Measurements from ENCODE around the gene SRC.

The SRC gene

GRCh38 chr20:37426978-37427377 is 81.0 kb downstream of the SRC start:
- Mint-ChIP-seq H3K9me3 (no peaks in the 10 kb centered on the region), H3K4me1 (ENCODE audit: low read depth) (no peaks in the 10 kb centered on the region), H3K4me3 (no peak overlapping the region), H3K36me3 (ENCODE audit: low read depth) (no peaks in the 10 kb centered on the region), H3K27me3 (peaks cover 17% of the 10 kb centered on the region), H3K27ac (no peak overlapping the region)

- Mint-ChIP-seq H3K36me3 (ENCODE audit: low read depth) (no peaks in the 10 kb centered on the region), H3K27ac (no peak overlapping the region), H3K27me3 (no peaks in the 10 kb centered on the region), H3K9me3 (no peaks in the 10 kb centered on the region), H3K4me1 (ENCODE audit: low read depth) (no peaks in the 10 kb centered on the region), H3K4me3 (no peak overlapping the region)
These were observed 84.1 kb downstream of the SRC start for GRCh38 chr20:37430044-37430443.

GRCh38 chr20:37430778-37431460 is 85.0 kb downstream of the SRC start:
- Mint-ChIP-seq H3K9me3 (no peaks in the 10 kb centered on the region), H3K36me3 (ENCODE audit: low read depth) (no peaks in the 10 kb centered on the region), H3K4me1 (ENCODE audit: low read depth) (no peaks in the 10 kb centered on the region), H3K27ac (no peak overlapping the region), H3K27me3 (no peaks in the 10 kb centered on the region), H3K4me3 (no peak overlapping the region)

GRCh38 chr20:37431786-37432185 is 85.8 kb downstream of the SRC start:
- Mint-ChIP-seq H3K27me3 (peaks cover 2% of the 10 kb centered on the region), H3K4me1 (ENCODE audit: low read depth) (no peaks in the 10 kb centered on the region), H3K4me3 (no peak overlapping the region), H3K36me3 (ENCODE audit: low read depth) (no peaks in the 10 kb centered on the region), H3K27ac (no peak overlapping the region), H3K9me3 (no peaks in the 10 kb centered on the region)

GRCh38 chr20:37432606-37433005 is 86.7 kb downstream of the SRC start:
- H3K36me3 Mint-ChIP-seq (ENCODE audit: low read depth), result no peaks in the 10 kb centered on the region
- H3K4me3 Mint-ChIP-seq, result no peak overlapping the region
- no peaks in the 10 kb centered on the region for H3K9me3 Mint-ChIP-seq
- peaks cover 4% of the 10 kb centered on the region for H3K27me3 Mint-ChIP-seq
- no peak overlapping the region for H3K27ac Mint-ChIP-seq
- H3K4me1 Mint-ChIP-seq (ENCODE audit: low read depth), result no peaks in the 10 kb centered on the region

- Mint-ChIP-seq H3K27ac (no peak overlapping the region), H3K4me1 (ENCODE audit: low read depth) (no peaks in the 10 kb centered on the region), H3K4me3 (no peak overlapping the region), H3K27me3 (peaks cover 4% of the 10 kb centered on the region), H3K9me3 (no peaks in the 10 kb centered on the region), H3K36me3 (ENCODE audit: low read depth) (no peaks in the 10 kb centered on the region)
These were observed 89.7 kb downstream of the SRC start for GRCh38 chr20:37435607-37436006.

- Mint-ChIP-seq H3K36me3 (ENCODE audit: low read depth) (no peaks in the 10 kb centered on the region), H3K27ac (no peak overlapping the region), H3K4me1 (ENCODE audit: low read depth) (no peaks in the 10 kb centered on the region), H3K4me3 (no peak overlapping the region), H3K9me3 (no peaks in the 10 kb centered on the region), H3K27me3 (peaks cover 4% of the 10 kb centered on the region)
These were observed 90.7 kb downstream of the SRC start for GRCh38 chr20:37436527-37437186.

- no peaks in the 10 kb centered on the region for H3K4me1 Mint-ChIP-seq (ENCODE audit: low read depth)
- H3K4me3 Mint-ChIP-seq, result no peak overlapping the region
- no peaks in the 10 kb centered on the region for H3K36me3 Mint-ChIP-seq (ENCODE audit: low read depth)
- H3K27ac Mint-ChIP-seq, result no peak overlapping the region
- peaks cover 4% of the 10 kb centered on the region for H3K27me3 Mint-ChIP-seq
- H3K9me3 Mint-ChIP-seq, result no peaks in the 10 kb centered on the region
These were observed 91.7 kb downstream of the SRC start for GRCh38 chr20:37437676-37438075.

GRCh38 chr20:37438464-37439222 is 92.7 kb downstream of the SRC start:
- Mint-ChIP-seq H3K4me3 (no peak overlapping the region), H3K36me3 (ENCODE audit: low read depth) (no peaks in the 10 kb centered on the region), H3K27ac (no peak overlapping the region), H3K27me3 (peaks cover 4% of the 10 kb centered on the region), H3K4me1 (ENCODE audit: low read depth) (no peaks in the 10 kb centered on the region), H3K9me3 (no peaks in the 10 kb centered on the region)

GRCh38 chr20:37439223-37439933 is 93.4 kb downstream of the SRC start:
- H3K36me3 Mint-ChIP-seq (ENCODE audit: low read depth), result no peaks in the 10 kb centered on the region
- no peak overlapping the region for H3K27ac Mint-ChIP-seq
- peaks cover 4% of the 10 kb centered on the region for H3K27me3 Mint-ChIP-seq
- H3K4me1 Mint-ChIP-seq (ENCODE audit: low read depth), result no peaks in the 10 kb centered on the region
- no peaks in the 10 kb centered on the region for H3K9me3 Mint-ChIP-seq
- no peak overlapping the region for H3K4me3 Mint-ChIP-seq

- Mint-ChIP-seq H3K27me3 (peaks cover 4% of the 10 kb centered on the region), H3K27ac (no peak overlapping the region), H3K36me3 (ENCODE audit: low read depth) (no peaks in the 10 kb centered on the region), H3K4me1 (ENCODE audit: low read depth) (no peaks in the 10 kb centered on the region), H3K9me3 (no peaks in the 10 kb centered on the region), H3K4me3 (no peak overlapping the region)
These were observed 95.1 kb downstream of the SRC start for GRCh38 chr20:37441023-37441422.

GRCh38 chr20:37442547-37442946 is 96.6 kb downstream of the SRC start:
- H3K4me3 Mint-ChIP-seq, result no peak overlapping the region
- H3K27me3 Mint-ChIP-seq, result no peaks in the 10 kb centered on the region
- H3K36me3 Mint-ChIP-seq (ENCODE audit: low read depth), result no peaks in the 10 kb centered on the region
- H3K9me3 Mint-ChIP-seq, result no peaks in the 10 kb centered on the region
- no peaks in the 10 kb centered on the region for H3K4me1 Mint-ChIP-seq (ENCODE audit: low read depth)
- no peak overlapping the region for H3K27ac Mint-ChIP-seq

GRCh38 chr20:37442986-37443385 is 97.0 kb downstream of the SRC start:
- no peaks in the 10 kb centered on the region for H3K9me3 Mint-ChIP-seq
- no peaks in the 10 kb centered on the region for H3K27me3 Mint-ChIP-seq
- H3K4me1 Mint-ChIP-seq (ENCODE audit: low read depth), result no peaks in the 10 kb centered on the region
- no peak overlapping the region for H3K27ac Mint-ChIP-seq
- no peaks in the 10 kb centered on the region for H3K36me3 Mint-ChIP-seq (ENCODE audit: low read depth)
- H3K4me3 Mint-ChIP-seq, result no peak overlapping the region

GRCh38 chr20:37443596-37443995 is 97.7 kb downstream of the SRC start:
- Mint-ChIP-seq H3K36me3 (ENCODE audit: low read depth) (no peaks in the 10 kb centered on the region), H3K27ac (no peak overlapping the region), H3K4me1 (ENCODE audit: low read depth) (no peaks in the 10 kb centered on the region), H3K27me3 (no peaks in the 10 kb centered on the region), H3K9me3 (no peaks in the 10 kb centered on the region), H3K4me3 (no peak overlapping the region)

GRCh38 chr20:37445041-37445440 is 99.1 kb downstream of the SRC start:
- no peak overlapping the region for H3K27ac Mint-ChIP-seq
- no peak overlapping the region for H3K4me3 Mint-ChIP-seq
- H3K36me3 Mint-ChIP-seq (ENCODE audit: low read depth), result no peaks in the 10 kb centered on the region
- no peaks in the 10 kb centered on the region for H3K27me3 Mint-ChIP-seq
- no peaks in the 10 kb centered on the region for H3K4me1 Mint-ChIP-seq (ENCODE audit: low read depth)
- H3K9me3 Mint-ChIP-seq, result no peaks in the 10 kb centered on the region

Data from stimulated activated naive CD8-positive, alpha-beta T cell treated with anti-CD3 and anti-CD28 coated beads, Interleukin-15, Interleukin-2, amounts not matched to agents 100 ng/mL and 50 ng/mL, for 24 hours (primary cell).